OCI-LY1 (cell line): Measurements from ENCODE around the gene TMC5.

Experiments
- EZH2 ChIP-seq: fragments of 200-600 bp; sonication (generic), shearing (Covaris generic); IDR thresholded peaks from 2 replicates; pipeline ENCODE4 v1.8.0; 2017; ENCODE audit warnings: borderline replicate concordance, mixed run types, mild to moderate bottlenecking, antibody characterized with exemption, low read length, moderate library complexity, mixed read lengths
- TF ChIP-seq, protein P1 (sequence below): fragments of 200-600 bp; sonication (generic), shearing (Covaris generic); IDR thresholded peaks from 2 replicates; pipeline ENCODE4 v1.5.1; 2017; ENCODE audit warnings: mild to moderate bottlenecking, antibody characterized with exemption, low read length, moderate library complexity, mixed read lengths

DNA sequence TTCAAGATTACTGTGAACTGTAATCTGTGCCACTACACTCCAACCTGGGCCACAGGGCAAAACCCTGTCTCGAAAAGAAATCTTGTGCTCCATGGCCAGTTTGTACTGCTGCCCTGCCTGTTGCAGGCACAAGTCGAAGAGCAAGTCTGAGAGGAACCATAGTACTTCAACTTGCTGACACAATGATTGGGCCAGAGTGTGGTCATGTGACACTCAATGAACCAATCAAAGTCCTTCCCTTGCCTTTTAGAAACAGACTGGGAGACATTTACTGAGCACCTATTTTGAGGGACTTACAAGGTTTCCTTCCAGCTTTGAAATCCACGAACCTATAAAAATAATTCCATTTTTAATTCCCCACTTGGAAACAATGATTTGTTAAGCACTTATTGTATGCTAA lies 39.8 kb upstream of the TMC5 start:
- TF ChIP-seq EZH2: no peak
- TF ChIP-seq, protein P1, sequence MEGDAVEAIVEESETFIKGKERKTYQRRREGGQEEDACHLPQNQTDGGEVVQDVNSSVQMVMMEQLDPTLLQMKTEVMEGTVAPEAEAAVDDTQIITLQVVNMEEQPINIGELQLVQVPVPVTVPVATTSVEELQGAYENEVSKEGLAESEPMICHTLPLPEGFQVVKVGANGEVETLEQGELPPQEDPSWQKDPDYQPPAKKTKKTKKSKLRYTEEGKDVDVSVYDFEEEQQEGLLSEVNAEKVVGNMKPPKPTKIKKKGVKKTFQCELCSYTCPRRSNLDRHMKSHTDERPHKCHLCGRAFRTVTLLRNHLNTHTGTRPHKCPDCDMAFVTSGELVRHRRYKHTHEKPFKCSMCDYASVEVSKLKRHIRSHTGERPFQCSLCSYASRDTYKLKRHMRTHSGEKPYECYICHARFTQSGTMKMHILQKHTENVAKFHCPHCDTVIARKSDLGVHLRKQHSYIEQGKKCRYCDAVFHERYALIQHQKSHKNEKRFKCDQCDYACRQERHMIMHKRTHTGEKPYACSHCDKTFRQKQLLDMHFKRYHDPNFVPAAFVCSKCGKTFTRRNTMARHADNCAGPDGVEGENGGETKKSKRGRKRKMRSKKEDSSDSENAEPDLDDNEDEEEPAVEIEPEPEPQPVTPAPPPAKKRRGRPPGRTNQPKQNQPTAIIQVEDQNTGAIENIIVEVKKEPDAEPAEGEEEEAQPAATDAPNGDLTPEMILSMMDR: no peak
